ENCODE results near the gene FLG2. TPM values are rescaled to one million over a fixed set of nuclear protein-coding genes. Genes with fewer than 3 reads are reported as not detected.

FLG2 gene
- total RNA-seq, 1 experiment from 2014 or later, result not detected

- Histone ChIP-seq H4K20me1 (ENCODE audit: insufficient read depth, low read depth, low read length) (no peaks in the 10 kb centered on the region), H3K4me3 (ENCODE audit: low read length) (no peak overlapping the region), H3K9ac (ENCODE audit: low read length) (no peak overlapping the region), H3K9me3 (ENCODE audit: low read length) (no peaks in the 10 kb centered on the region), H2AFZ (ENCODE audit: low read length) (no peak overlapping the region), H3K4me2 (ENCODE audit: low read depth, low read length, poor library complexity, severe bottlenecking) (no peak overlapping the region), H3K27me3 (ENCODE audit: low read length) (no peaks in the 10 kb centered on the region), H3K9me2 (replicated peaks; ENCODE audit: insufficient read depth, low read length) (no peaks in the 10 kb centered on the region), H3K4me1 (ENCODE audit: low read length) (no peaks in the 10 kb centered on the region), H3K79me2 (ENCODE audit: low read length) (no peaks in the 10 kb centered on the region), H3K27ac (ENCODE audit: low read length) (no peak overlapping the region), H3K36me3 (ENCODE audit: insufficient read depth, low read length) (no peaks in the 10 kb centered on the region)
- DNase-seq, result no peak
These were observed 21.1 kb upstream of the FLG2 start for GRCh38 chr1:152380932-152381331.

GRCh38 chr1:152374451-152374850, 14.6 kb upstream of the FLG2 start:
- DNase-seq, result no peak
- no peaks in the 10 kb centered on the region for H3K4me1 ChIP-seq (ENCODE audit: low read length)

DNA sequence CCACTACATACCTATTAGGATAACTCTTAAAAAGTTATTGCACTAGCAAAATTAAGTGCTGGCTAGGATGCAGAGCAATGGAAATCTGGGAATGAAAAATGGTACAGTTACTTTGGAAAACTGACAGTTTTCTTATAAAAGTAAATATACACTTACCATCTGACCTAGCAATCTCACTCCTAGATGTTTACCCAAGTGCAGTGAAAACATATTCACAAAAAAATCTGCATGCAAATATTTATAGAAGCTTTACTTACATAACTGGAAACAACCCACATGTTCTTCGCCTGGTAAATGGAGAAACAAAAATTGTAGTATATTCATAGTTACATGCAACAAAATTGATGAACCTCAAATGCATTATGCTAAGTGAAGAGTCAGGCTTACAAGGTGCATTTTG, 12.9 kb upstream of the FLG2 start:
- no peak overlapping the region for H3K4me2 ChIP-seq (ENCODE audit: low read depth, low read length, poor library complexity, severe bottlenecking)
- H3K27me3 ChIP-seq (ENCODE audit: low read length), result no peaks in the 10 kb centered on the region
- no peak overlapping the region for H3K9ac ChIP-seq (ENCODE audit: low read length)

More at GRCh38 chr1:152374451-152374850, 14.6 kb upstream of the FLG2 start:
- no peak overlapping the region for H3K27ac ChIP-seq (ENCODE audit: low read length)
- no peaks in the 10 kb centered on the region for H3K9me2 ChIP-seq (replicated peaks; ENCODE audit: insufficient read depth, low read length)
- no peak overlapping the region for H3K4me2 ChIP-seq (ENCODE audit: low read depth, low read length, poor library complexity, severe bottlenecking)
- no peaks in the 10 kb centered on the region for H3K36me3 ChIP-seq (ENCODE audit: insufficient read depth, low read length)
- H2AFZ ChIP-seq (ENCODE audit: low read length), result no peak overlapping the region
- H3K79me2 ChIP-seq (ENCODE audit: low read length), result no peaks in the 10 kb centered on the region
- H4K20me1 ChIP-seq (ENCODE audit: insufficient read depth, low read depth, low read length), result no peaks in the 10 kb centered on the region
- no peak overlapping the region for H3K4me3 ChIP-seq (ENCODE audit: low read length)
- no peaks in the 10 kb centered on the region for H3K27me3 ChIP-seq (ENCODE audit: low read length)
- no peaks in the 10 kb centered on the region; the same call in 1 of the 2 replicates for H3K9me3 ChIP-seq (ENCODE audit: low read length)
- H3K9ac ChIP-seq (ENCODE audit: low read length), result no peak overlapping the region

GRCh38 chr1:152367436-152367835, 7.6 kb upstream of the FLG2 start:
- Histone ChIP-seq H3K27ac (ENCODE audit: low read length) (no peak overlapping the region), H3K4me2 (ENCODE audit: low read depth, low read length, poor library complexity, severe bottlenecking) (no peak overlapping the region), H2AFZ (ENCODE audit: low read length) (no peak overlapping the region), H3K9ac (ENCODE audit: low read length) (no peak overlapping the region), H3K9me3 (ENCODE audit: low read length) (no peaks in the 10 kb centered on the region; the same call in 1 of the 2 replicates), H4K20me1 (ENCODE audit: insufficient read depth, low read depth, low read length) (no peaks in the 10 kb centered on the region), H3K27me3 (ENCODE audit: low read length) (no peaks in the 10 kb centered on the region), H3K79me2 (ENCODE audit: low read length) (no peaks in the 10 kb centered on the region), H3K4me3 (ENCODE audit: low read length) (no peak overlapping the region), H3K4me1 (ENCODE audit: low read length) (no peaks in the 10 kb centered on the region), H3K9me2 (replicated peaks; ENCODE audit: insufficient read depth, low read length) (no peaks in the 10 kb centered on the region), H3K36me3 (ENCODE audit: insufficient read depth, low read length) (no peaks in the 10 kb centered on the region)
- no peak for DNase-seq

More for the DNA sequence above, 12.9 kb upstream of the FLG2 start:
- Histone ChIP-seq H3K79me2 (ENCODE audit: low read length) (no peaks in the 10 kb centered on the region), H3K9me3 (ENCODE audit: low read length) (no peaks in the 10 kb centered on the region; the same call in 1 of the 2 replicates), H3K4me3 (ENCODE audit: low read length) (no peak overlapping the region), H2AFZ (ENCODE audit: low read length) (no peak overlapping the region), H3K36me3 (ENCODE audit: insufficient read depth, low read length) (no peaks in the 10 kb centered on the region), H3K9me2 (replicated peaks; ENCODE audit: insufficient read depth, low read length) (no peaks in the 10 kb centered on the region), H3K27ac (ENCODE audit: low read length) (no peak overlapping the region), H4K20me1 (ENCODE audit: insufficient read depth, low read depth, low read length) (no peaks in the 10 kb centered on the region), H3K4me1 (ENCODE audit: low read length) (no peaks in the 10 kb centered on the region)
- no peak for DNase-seq

- Histone ChIP-seq H3K9me2 (replicated peaks; ENCODE audit: insufficient read depth, low read length) (no peaks in the 10 kb centered on the region; the same call in 1 of the 2 replicates), H3K4me3 (ENCODE audit: low read length) (no peak overlapping the region), H3K27ac (ENCODE audit: low read length) (no peak overlapping the region), H2AFZ (ENCODE audit: low read length) (no peak overlapping the region), H3K36me3 (ENCODE audit: insufficient read depth, low read length) (no peaks in the 10 kb centered on the region), H3K27me3 (ENCODE audit: low read length) (no peaks in the 10 kb centered on the region), H3K4me2 (ENCODE audit: low read depth, low read length, poor library complexity, severe bottlenecking) (no peak overlapping the region), H3K9me3 (ENCODE audit: low read length) (no peaks in the 10 kb centered on the region), H3K9ac (ENCODE audit: low read length) (no peak overlapping the region), H4K20me1 (ENCODE audit: insufficient read depth, low read depth, low read length) (no peaks in the 10 kb centered on the region), H3K4me1 (ENCODE audit: low read length) (no peaks in the 10 kb centered on the region), H3K79me2 (ENCODE audit: low read length) (no peaks in the 10 kb centered on the region)
- DNase-seq, result no peak
These were observed 3.1 kb downstream of the FLG2 start for GRCh38 chr1:152356736-152357135.

- no peak overlapping the region for H3K4me3 ChIP-seq (ENCODE audit: low read length)
- H3K9ac ChIP-seq (ENCODE audit: low read length), result no peak overlapping the region
- no peaks in the 10 kb centered on the region for H3K79me2 ChIP-seq (ENCODE audit: low read length)
- H3K27me3 ChIP-seq (ENCODE audit: low read length), result no peaks in the 10 kb centered on the region
- H3K9me3 ChIP-seq (ENCODE audit: low read length), result no peaks in the 10 kb centered on the region
- no peaks in the 10 kb centered on the region for H3K36me3 ChIP-seq (ENCODE audit: insufficient read depth, low read length)
- H3K27ac ChIP-seq (ENCODE audit: low read length), result no peak overlapping the region
- H3K4me2 ChIP-seq (ENCODE audit: low read depth, low read length, poor library complexity, severe bottlenecking), result no peak overlapping the region
- no peak overlapping the region for H2AFZ ChIP-seq (ENCODE audit: low read length)
- H3K9me2 ChIP-seq (replicated peaks; ENCODE audit: insufficient read depth, low read length), result no peaks in the 10 kb centered on the region; the same call in 1 of the 2 replicates
- no peaks in the 10 kb centered on the region for H3K4me1 ChIP-seq (ENCODE audit: low read length)
- no peaks in the 10 kb centered on the region for H4K20me1 ChIP-seq (ENCODE audit: insufficient read depth, low read depth, low read length)
- DNase-seq, result no peak
These were observed 10.2 kb downstream of the FLG2 start for GRCh38 chr1:152349611-152350010.

GRCh38 chr1:152348447-152348846, 11.4 kb downstream of the FLG2 start:
- H3K4me2 ChIP-seq (ENCODE audit: low read depth, low read length, poor library complexity, severe bottlenecking), result no peak overlapping the region
- no peaks in the 10 kb centered on the region for H3K9me3 ChIP-seq (ENCODE audit: low read length)
- no peak overlapping the region for H3K27ac ChIP-seq (ENCODE audit: low read length)
- H3K4me3 ChIP-seq (ENCODE audit: low read length), result no peak overlapping the region
- H2AFZ ChIP-seq (ENCODE audit: low read length), result no peak overlapping the region
- DNase-seq, result peak; percentile 56
- no peaks in the 10 kb centered on the region for H3K36me3 ChIP-seq (ENCODE audit: insufficient read depth, low read length)
- H3K4me1 ChIP-seq (ENCODE audit: low read length), result no peaks in the 10 kb centered on the region
- H3K27me3 ChIP-seq (ENCODE audit: low read length), result no peaks in the 10 kb centered on the region
- no peaks in the 10 kb centered on the region; the same call in 1 of the 2 replicates for H3K9me2 ChIP-seq (replicated peaks; ENCODE audit: insufficient read depth, low read length)
- no peak overlapping the region for H3K9ac ChIP-seq (ENCODE audit: low read length)
- H4K20me1 ChIP-seq (ENCODE audit: insufficient read depth, low read depth, low read length), result no peaks in the 10 kb centered on the region
- H3K79me2 ChIP-seq (ENCODE audit: low read length), result no peaks in the 10 kb centered on the region

DNA sequence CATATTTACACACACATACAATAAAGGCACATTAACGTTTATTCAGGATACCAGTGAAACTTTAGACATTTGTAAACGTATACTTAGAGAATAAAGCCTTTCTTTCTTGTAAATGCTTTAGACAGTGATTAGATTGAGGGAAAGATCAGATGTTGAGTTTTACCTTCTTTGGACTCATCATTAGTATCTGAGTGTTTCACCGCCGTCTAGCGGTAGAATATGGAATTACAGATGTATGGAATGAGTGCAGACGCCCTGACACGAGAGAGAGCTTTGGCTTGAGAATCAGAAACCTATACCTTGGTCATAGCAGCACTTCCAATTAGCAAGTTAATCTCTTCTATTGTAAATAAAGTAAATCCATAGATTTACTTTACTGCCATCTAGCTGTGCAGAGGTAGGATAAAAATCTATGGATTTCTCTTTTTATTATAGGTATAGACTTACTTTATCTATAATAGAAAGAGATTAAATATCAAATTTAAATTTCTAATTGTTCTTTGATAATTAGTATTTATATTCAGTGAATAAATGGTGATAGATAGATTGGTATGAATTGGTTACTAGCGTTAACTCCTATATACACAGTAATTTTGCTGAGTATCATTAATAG, 12.6 kb downstream of the FLG2 start:
- peak; percentile 88 for DNase-seq

More for the DNA sequence above, 12.6 kb downstream of the FLG2 start:
- Histone ChIP-seq H3K79me2 (ENCODE audit: low read length) (no peaks in the 10 kb centered on the region), H2AFZ (ENCODE audit: low read length) (no peak overlapping the region), H3K27me3 (ENCODE audit: low read length) (no peaks in the 10 kb centered on the region), H3K4me3 (ENCODE audit: low read length) (no peak overlapping the region), H3K4me1 (ENCODE audit: low read length) (no peaks in the 10 kb centered on the region), H3K9ac (ENCODE audit: low read length) (no peak overlapping the region), H3K9me3 (ENCODE audit: low read length) (no peaks in the 10 kb centered on the region), H3K27ac (ENCODE audit: low read length) (no peak overlapping the region), H3K9me2 (replicated peaks; ENCODE audit: insufficient read depth, low read length) (no peaks in the 10 kb centered on the region), H4K20me1 (ENCODE audit: insufficient read depth, low read depth, low read length) (no peaks in the 10 kb centered on the region), H3K36me3 (ENCODE audit: insufficient read depth, low read length) (no peaks in the 10 kb centered on the region), H3K4me2 (ENCODE audit: low read depth, low read length, poor library complexity, severe bottlenecking) (no peak overlapping the region)

All from Karpas-422 (cell line).